HPDE6-E6E7 (cell line): ENCODE results near the gene B9D2.

ENCODE experiments used
- DNase-seq: peaks from one replicate; pipeline ENCODE4 v3.0.0; 2011; ENCODE audit warnings: missing footprints; ENCODE audit errors: extremely low spot score

B9D2 gene

GRCh38 chr19:41327576-41328156 lies 36.3 kb downstream of the B9D2 start:
- DNase-seq = peak; percentile 92

GRCh38 chr19:41327076-41327575 lies 36.8 kb downstream of the B9D2 start:
- DNase-seq = no peak

GRCh38 chr19:41325947-41326706 lies 37.8 kb downstream of the B9D2 start:
- no peak for DNase-seq

GRCh38 chr19:41325640-41325946 lies 38.4 kb downstream of the B9D2 start:
- DNase-seq = no peak

- peak; percentile 80 for DNase-seq
Observed at GRCh38 chr19:41324921-41325639, 38.9 kb downstream of the B9D2 start.

- DNase-seq = no peak
Observed at GRCh38 chr19:41324231-41324702, 39.7 kb downstream of the B9D2 start.

- DNase-seq = no peak
Observed at GRCh38 chr19:41323430-41324125, 40.4 kb downstream of the B9D2 start.

GRCh38 chr19:41323023-41323422 lies 40.9 kb downstream of the B9D2 start:
- DNase-seq = no peak

GRCh38 chr19:41322451-41322850 lies 41.5 kb downstream of the B9D2 start:
- DNase-seq = no peak

- no peak for DNase-seq
Observed at GRCh38 chr19:41321600-41322270, 42.2 kb downstream of the B9D2 start.

GRCh38 chr19:41321204-41321599 lies 42.7 kb downstream of the B9D2 start:
- no peak for DNase-seq

GRCh38 chr19:41320568-41320967 lies 43.4 kb downstream of the B9D2 start:
- DNase-seq = no peak

- DNase-seq = no peak
Observed at GRCh38 chr19:41320185-41320518, 43.8 kb downstream of the B9D2 start.

- DNase-seq = no peak
Observed at GRCh38 chr19:41319500-41320184, 44.3 kb downstream of the B9D2 start.

GRCh38 chr19:41318696-41319499 lies 45.1 kb downstream of the B9D2 start:
- no peak for DNase-seq

- DNase-seq = no peak
Observed at GRCh38 chr19:41316306-41316920, 47.5 kb downstream of the B9D2 start.

- DNase-seq = no peak
Observed at GRCh38 chr19:41311613-41312012, 52.3 kb downstream of the B9D2 start.

GRCh38 chr19:41311072-41311471 lies 52.9 kb downstream of the B9D2 start:
- DNase-seq = no peak

- peak; percentile 90 for DNase-seq
Observed at GRCh38 chr19:41310033-41310831, 53.7 kb downstream of the B9D2 start, which contains the start of gene CCDC97. TSS of gene CCDC97 (plus strand) at chr19:41310172. CDS start at chr19:41310311, 139 bp downstream.
